GM23338 (cell line): Measurements from ENCODE around the gene LSM14A.

ENCODE experiments used
- EZH2 ChIP-seq: fragments of 200-600 bp; sonication (generic); IDR thresholded peaks from one replicate; pipeline ENCODE4 v1.8.0; 2017; ENCODE audit warnings: antibody characterized with exemption, mild to moderate bottlenecking, low read depth; ENCODE audit not compliant: unreplicated experiment
- EZH2phosphoT487 ChIP-seq: fragments of 200-600 bp; sonication (generic); IDR thresholded peaks from one replicate; pipeline ENCODE4 v1.8.1; 2018; ENCODE audit warnings: antibody characterized with exemption; ENCODE audit not compliant: unreplicated experiment
- JUNB ChIP-seq: IDR thresholded peaks from one replicate; pipeline ENCODE4 v1.6.1; 2016; ENCODE audit warnings: antibody characterized with exemption; ENCODE audit not compliant: unreplicated experiment
- NANOG ChIP-seq: IDR thresholded peaks from 2 replicates; pipeline ENCODE4 v1.6.1; 2016; ENCODE audit warnings: antibody characterized with exemption, borderline replicate concordance
- POLR2AphosphoS5 ChIP-seq: IDR thresholded peaks from 2 replicates; pipeline ENCODE4 v1.6.1; 2016; ENCODE audit warnings: antibody characterized with exemption, low read depth
- STAT1 ChIP-seq: IDR thresholded peaks from one replicate; pipeline ENCODE4 v1.6.1; 2016; ENCODE audit warnings: antibody characterized with exemption; ENCODE audit not compliant: unreplicated experiment
- ZNF114 ChIP-seq: fragments of 250-450 bp; sonication (Bioruptor Pico); IDR thresholded peaks from 2 replicates; pipeline ENCODE4 v1.5.0; 2020; ENCODE audit warnings: mild to moderate bottlenecking, moderate library complexity
- ZNF331 ChIP-seq: fragments of 250-450 bp; sonication (Bioruptor Pico); IDR thresholded peaks from 2 replicates; pipeline ENCODE4 v1.5.0; 2020; ENCODE audit warnings: low read depth, mild to moderate bottlenecking, moderate library complexity
- TF ChIP-seq, protein P1 (sequence below), 2 experiments: fragments of 200-600 bp in 1 of 2; sonication (generic) in 1 of 2; conservative IDR thresholded peaks; 2 replicates each; pipeline versions ENCODE4 v1.5.1 to v1.6.1; 2016 to 2017; ENCODE audit warnings: antibody characterized with exemption in 2 of 2, low read depth in 2 of 2, mild to moderate bottlenecking in 2 of 2, moderate library complexity in 1 of 2
- TF ChIP-seq, protein P2 (sequence below): IDR thresholded peaks from one replicate; pipeline ENCODE4 v1.6.1; 2018; ENCODE audit warnings: antibody characterized with exemption; ENCODE audit not compliant: unreplicated experiment

DNA sequence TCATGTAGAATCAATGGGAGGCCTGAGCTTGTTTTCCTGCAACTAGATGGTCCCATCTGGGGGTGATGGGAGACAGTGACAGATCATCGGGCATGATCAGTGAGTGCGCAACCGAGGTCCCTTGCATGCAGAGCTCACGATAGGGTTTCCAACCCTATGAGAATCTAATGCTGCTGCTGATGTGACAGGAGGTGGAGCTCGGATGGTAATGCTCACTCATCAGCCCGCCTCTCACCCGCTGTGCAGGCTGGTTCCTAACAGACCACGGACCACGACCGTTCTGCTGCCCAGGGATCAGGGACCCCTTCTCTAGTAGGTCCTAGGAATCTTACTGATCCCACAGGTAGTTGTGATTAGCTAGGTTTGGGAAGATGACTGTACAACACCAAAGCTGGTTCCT lies 58.5 kb downstream of the LSM14A start:
- TF ChIP-seq, protein P1, sequence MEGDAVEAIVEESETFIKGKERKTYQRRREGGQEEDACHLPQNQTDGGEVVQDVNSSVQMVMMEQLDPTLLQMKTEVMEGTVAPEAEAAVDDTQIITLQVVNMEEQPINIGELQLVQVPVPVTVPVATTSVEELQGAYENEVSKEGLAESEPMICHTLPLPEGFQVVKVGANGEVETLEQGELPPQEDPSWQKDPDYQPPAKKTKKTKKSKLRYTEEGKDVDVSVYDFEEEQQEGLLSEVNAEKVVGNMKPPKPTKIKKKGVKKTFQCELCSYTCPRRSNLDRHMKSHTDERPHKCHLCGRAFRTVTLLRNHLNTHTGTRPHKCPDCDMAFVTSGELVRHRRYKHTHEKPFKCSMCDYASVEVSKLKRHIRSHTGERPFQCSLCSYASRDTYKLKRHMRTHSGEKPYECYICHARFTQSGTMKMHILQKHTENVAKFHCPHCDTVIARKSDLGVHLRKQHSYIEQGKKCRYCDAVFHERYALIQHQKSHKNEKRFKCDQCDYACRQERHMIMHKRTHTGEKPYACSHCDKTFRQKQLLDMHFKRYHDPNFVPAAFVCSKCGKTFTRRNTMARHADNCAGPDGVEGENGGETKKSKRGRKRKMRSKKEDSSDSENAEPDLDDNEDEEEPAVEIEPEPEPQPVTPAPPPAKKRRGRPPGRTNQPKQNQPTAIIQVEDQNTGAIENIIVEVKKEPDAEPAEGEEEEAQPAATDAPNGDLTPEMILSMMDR (conservative IDR thresholded peaks at IDR 0.05; ENCODE audit: low read depth in 2 of 2): no peak
- no peak for TF ChIP-seq EZH2phosphoT487
- TF ChIP-seq POLR2AphosphoS5: no peak; the same call in 1 of the 2 replicates
- TF ChIP-seq ZNF331 (CRISPR knock-in tag): no peak
- TF ChIP-seq, protein P2, sequence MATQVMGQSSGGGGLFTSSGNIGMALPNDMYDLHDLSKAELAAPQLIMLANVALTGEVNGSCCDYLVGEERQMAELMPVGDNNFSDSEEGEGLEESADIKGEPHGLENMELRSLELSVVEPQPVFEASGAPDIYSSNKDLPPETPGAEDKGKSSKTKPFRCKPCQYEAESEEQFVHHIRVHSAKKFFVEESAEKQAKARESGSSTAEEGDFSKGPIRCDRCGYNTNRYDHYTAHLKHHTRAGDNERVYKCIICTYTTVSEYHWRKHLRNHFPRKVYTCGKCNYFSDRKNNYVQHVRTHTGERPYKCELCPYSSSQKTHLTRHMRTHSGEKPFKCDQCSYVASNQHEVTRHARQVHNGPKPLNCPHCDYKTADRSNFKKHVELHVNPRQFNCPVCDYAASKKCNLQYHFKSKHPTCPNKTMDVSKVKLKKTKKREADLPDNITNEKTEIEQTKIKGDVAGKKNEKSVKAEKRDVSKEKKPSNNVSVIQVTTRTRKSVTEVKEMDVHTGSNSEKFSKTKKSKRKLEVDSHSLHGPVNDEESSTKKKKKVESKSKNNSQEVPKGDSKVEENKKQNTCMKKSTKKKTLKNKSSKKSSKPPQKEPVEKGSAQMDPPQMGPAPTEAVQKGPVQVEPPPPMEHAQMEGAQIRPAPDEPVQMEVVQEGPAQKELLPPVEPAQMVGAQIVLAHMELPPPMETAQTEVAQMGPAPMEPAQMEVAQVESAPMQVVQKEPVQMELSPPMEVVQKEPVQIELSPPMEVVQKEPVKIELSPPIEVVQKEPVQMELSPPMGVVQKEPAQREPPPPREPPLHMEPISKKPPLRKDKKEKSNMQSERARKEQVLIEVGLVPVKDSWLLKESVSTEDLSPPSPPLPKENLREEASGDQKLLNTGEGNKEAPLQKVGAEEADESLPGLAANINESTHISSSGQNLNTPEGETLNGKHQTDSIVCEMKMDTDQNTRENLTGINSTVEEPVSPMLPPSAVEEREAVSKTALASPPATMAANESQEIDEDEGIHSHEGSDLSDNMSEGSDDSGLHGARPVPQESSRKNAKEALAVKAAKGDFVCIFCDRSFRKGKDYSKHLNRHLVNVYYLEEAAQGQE: no peak
- TF ChIP-seq EZH2: no peak
- TF ChIP-seq JUNB: no peak
- TF ChIP-seq NANOG: no peak
- TF ChIP-seq ZNF114: no peak
- no peak for TF ChIP-seq STAT1
